Middle frontal gyrus (tissue), 1 donor: ENCODE data around the gene DDR2.
"Not testable (repeated sequence)": the region's sequence is repeated elsewhere in the genome, so short reads cannot be mapped to it uniquely, and the experiment has no call there.

Source experiments
- DNase-seq: peaks from one replicate; pipeline ENCODE4 v3.0.0-alpha.2; 2015; ENCODE audit warnings: low spot score; ENCODE audit errors: extremely low spot score

Gene DDR2

GRCh38 chr1:162632217-162632666 lies at the start of gene DDR2:
TSS of gene DDR2 (plus strand) at chr1:162632464. CDS start at chr1:162719064, 86,600 bp downstream.
- no peak for DNase-seq

- not testable (repeated sequence) for DNase-seq
These were observed 49.4 kb upstream of the DDR2 start for GRCh38 chr1:162582901-162583300.

GRCh38 chr1:162585101-162585500 lies 47.2 kb upstream of the DDR2 start:
- not testable (repeated sequence) for DNase-seq

- DNase-seq, result no peak
These were observed 44.9 kb upstream of the DDR2 start for GRCh38 chr1:162587347-162587746.

DNA sequence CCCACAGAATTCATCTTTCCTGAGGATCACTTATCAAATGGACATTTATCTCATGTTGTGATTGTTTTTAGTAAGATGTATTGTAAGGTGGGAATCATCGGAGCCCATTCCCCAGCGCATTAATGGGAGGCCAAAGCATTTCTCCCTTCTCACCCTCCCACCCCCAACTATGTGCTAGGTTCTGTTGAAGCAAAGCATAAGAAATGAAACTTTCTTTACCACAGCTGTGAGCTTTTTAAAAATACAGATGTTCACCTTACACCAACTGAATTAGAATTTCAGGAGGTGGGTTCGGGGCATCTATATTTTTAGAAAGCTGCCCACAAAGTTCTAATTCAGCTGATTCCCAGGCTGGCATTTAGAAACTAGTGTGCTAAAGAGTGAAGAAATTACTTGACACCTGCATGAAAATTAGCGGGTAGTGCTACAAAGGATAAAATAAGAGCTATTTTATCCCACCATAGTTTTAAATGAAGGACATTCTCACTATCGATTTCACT lies 44.5 kb upstream of the DDR2 start:
- DNase-seq, result no peak

DNA sequence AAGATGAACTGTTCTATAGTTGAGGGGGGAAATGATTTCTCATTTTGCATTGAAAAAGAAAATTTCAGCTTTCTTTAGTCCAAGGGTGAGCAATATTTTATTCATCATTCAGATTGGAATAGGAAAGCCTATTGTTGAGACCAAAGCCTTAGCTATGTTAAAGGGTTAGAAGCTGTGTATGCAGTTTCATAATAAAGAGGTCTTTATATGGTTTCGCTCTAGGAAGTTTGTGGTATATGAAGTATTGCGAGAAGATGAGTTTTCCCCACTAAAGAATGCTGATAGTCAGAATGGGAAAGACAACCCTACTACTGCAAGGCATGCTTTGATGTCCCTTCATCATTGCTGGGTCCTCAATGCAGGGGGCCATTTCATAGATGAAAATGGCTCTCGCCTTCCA lies 42.2 kb upstream of the DDR2 start:
- no peak for DNase-seq

DNA sequence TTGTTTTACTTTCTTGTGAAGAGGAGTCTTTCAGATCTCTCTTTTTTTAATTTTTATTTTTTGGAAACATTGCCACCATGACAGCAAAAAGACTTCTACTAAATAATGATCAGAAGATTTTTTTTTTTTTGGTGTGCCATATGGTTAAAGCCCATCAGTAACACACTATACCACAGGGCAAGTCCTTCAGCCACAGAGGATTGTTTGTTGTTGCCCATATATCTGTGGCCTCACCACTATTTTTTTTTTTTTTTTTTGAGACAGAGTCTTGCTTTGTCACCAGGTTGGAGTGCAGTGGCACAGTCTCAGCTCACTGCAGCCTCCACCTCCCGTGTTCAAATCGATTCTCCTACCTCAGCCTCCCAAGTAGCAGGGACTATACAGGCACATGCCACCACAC lies 41.6 kb upstream of the DDR2 start:
- DNase-seq, result no peak

DNA sequence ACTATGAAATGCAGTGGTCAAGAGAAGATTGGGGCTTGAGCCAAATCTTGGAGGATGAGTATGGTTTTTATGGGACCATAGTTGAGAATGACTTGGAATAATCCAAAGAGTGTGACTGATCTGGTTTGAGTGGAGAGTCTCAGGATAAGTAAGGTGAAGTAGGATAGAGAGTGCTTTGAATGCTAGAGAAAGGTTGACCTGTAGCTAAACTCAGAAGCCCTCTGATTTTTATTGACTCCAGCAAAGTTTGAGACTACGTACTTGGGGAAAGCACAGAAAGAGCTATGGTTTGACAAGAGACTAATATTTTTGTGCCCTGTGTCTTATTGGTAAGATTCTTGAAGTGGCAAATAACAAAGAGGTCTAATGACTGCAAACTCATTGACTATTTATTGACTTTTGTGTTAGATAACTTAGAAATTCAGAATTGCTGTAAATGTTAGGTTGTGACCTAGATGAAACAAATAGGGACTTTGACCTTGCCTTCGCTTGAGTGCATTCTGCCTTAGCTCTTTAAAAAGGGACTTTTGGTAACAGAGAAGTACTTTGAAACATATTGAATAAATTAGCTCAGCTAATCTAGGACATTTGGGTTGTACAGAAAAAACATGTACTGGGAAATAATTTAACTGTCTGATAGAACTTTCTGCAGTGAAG lies 35.6 kb upstream of the DDR2 start:
- no peak for DNase-seq

GRCh38 chr1:162599451-162599850 lies 32.8 kb upstream of the DDR2 start:
- DNase-seq, result no peak

DNA sequence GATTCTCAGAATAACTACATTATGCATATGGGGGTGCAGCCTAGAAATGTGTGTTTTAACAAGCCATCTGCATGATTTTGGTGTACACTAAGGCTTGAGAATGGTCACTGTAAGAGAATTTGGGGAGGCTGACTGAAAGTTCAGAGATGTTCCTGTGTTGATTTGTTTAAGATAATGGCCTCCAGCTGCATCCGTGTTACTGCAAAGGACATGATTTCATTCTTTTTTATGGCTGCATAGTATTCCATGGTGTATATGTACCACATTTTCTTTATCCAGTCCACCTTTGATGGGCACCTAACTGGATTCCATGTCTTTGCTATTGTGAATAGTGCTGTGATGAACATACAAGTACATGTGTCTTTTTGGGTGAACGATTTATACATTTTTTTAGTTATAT lies 29.1 kb upstream of the DDR2 start:
- DNase-seq, result not testable (repeated sequence)

- DNase-seq, result no peak
These were observed 26.9 kb upstream of the DDR2 start for GRCh38 chr1:162605225-162605927.

GRCh38 chr1:162609306-162609705 lies 23.0 kb upstream of the DDR2 start:
- no peak for DNase-seq

- DNase-seq, result no peak
These were observed 19.5 kb upstream of the DDR2 start for GRCh38 chr1:162612606-162613400.

GRCh38 chr1:162616848-162617247 lies 15.4 kb upstream of the DDR2 start:
- DNase-seq, result no peak

DNA sequence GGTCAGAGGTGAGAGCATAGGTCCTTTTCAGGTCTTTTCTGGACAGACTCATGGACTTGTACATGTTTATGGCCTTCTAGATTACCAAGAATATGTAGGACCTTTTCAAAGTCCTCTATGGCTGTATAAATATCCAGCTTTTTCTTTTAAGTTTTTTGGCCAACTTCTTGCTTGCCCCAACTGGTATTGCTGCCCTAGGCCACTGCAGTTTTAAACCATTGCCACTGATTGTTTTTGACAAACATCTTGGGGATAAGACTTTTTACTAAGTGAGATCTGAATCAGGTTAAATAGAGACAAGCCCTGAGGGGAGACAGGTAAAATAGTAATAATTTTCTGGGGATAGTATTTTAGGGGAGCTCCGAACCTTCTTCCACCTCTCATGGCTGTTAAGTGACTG lies 14.8 kb upstream of the DDR2 start:
- DNase-seq, result no peak

GRCh38 chr1:162619076-162619475 lies 13.2 kb upstream of the DDR2 start:
- DNase-seq, result no peak

- no peak for DNase-seq
These were observed 11.0 kb upstream of the DDR2 start for GRCh38 chr1:162621256-162621655.

GRCh38 chr1:162625679-162626078 lies 6.6 kb upstream of the DDR2 start:
- no peak for DNase-seq

GRCh38 chr1:162626094-162626493 lies 6.2 kb upstream of the DDR2 start:
- DNase-seq, result no peak

DNA sequence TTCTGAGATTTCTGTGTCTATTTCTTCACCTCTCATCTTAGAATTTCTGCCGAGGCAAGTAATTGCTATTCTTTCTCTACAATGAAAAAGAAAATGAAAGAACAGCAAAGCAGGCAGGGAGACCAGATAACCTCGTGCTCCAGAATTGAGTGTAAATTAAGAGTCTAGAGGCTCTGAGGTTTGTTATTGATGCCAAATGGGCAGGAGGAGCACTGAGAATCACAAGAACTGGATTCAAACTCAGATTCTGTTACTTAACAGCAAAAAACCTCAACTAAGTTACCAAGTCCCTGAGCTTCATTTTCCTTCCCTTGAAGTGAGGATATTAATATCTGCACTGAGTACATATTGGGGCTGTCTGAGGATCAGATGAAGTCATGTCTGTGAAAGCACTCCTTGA lies 5.5 kb upstream of the DDR2 start:
- DNase-seq, result no peak

GRCh38 chr1:162627662-162628296 lies 4.5 kb upstream of the DDR2 start:
- DNase-seq, result no peak
